Panc1 (cell line): ENCODE measurements around the gene GTPBP10. TPM values are rescaled to one million over a fixed set of nuclear protein-coding genes. Genes with fewer than 3 reads are reported as not detected.

Experiments used
- ATAC-seq: fragments of 200-7000 bp; cut with Tn5 transposase; 2 replicates; pipeline ENCODE4 v1.9.1; 2020; ENCODE audit warnings: mild to moderate bottlenecking, moderate library complexity
- BruUV-seq: library from RNA; stranded (reverse); fragments of 400-500 nt; replicated peaks from 2 replicates; lab custom pipeline; 2021; lab: Mats Ljungman, UMichigan
- CTCF ChIA-PET: fragments of 300-600 bp; sonication (Branson Sonifier 250); formaldehyde crosslinking; loops from one replicate; lab custom pipeline; 2022; ENCODE audit warnings: antibody characterized with exemption; lab: Charles Lee
- POLR2A ChIA-PET: fragments of 300-600 bp; sonication (Branson Sonifier 250); formaldehyde crosslinking; loops from one replicate; lab custom pipeline; 2022; ENCODE audit warnings: antibody characterized with exemption; lab: Charles Lee
- DNase-seq: peaks from one replicate; pipeline ENCODE4 v3.0.0-alpha.2; 2010; ENCODE audit warnings: low read depth, low spot score
- H3K27ac ChIP-seq: 2 replicates; pipeline ENCODE4 v1.5.1; 2011; ENCODE audit warnings: mild to moderate bottlenecking, low read length, inconsistent platforms
- H3K27me3 ChIP-seq: fragments of 200-500 bp; sonication (Bioruptor generic); 2 replicates; pipeline ENCODE4 v1.6.0; 2014; ENCODE audit warnings: low read length, inconsistent platforms; ENCODE audit not compliant: control insufficient read depth, insufficient read depth
- H3K36me3 ChIP-seq: fragments of 200-500 bp; sonication (Bioruptor generic); 2 replicates; pipeline ENCODE4 v1.5.1; 2014; ENCODE audit warnings: inconsistent platforms, mild to moderate bottlenecking, low read length, moderate library complexity; ENCODE audit not compliant: control insufficient read depth, insufficient read depth
- H3K4me1 ChIP-seq: 2 replicates; pipeline ENCODE4 v1.5.1; 2011; ENCODE audit warnings: inconsistent platforms, mild to moderate bottlenecking, low read length, moderate library complexity; ENCODE audit not compliant: control insufficient read depth, insufficient read depth
- H3K4me3 ChIP-seq, 2 experiments: 2 replicates each; pipeline ENCODE4 v1.5.1; 2011 to 2012; ENCODE audit warnings: low read depth in 2 of 2, low read length in 2 of 2, mild to moderate bottlenecking in 2 of 2, inconsistent platforms in 1 of 2, moderate library complexity in 1 of 2
- H3K9me3 ChIP-seq: fragments of 200-500 bp; sonication (Bioruptor generic); 2 replicates; pipeline ENCODE4 v1.5.1; 2014; ENCODE audit warnings: low read depth, mild to moderate bottlenecking, inconsistent platforms, low read length, moderate library complexity; ENCODE audit not compliant: control insufficient read depth, insufficient read depth
- CTCF ChIP-seq: fragments of 450-650 bp; IDR thresholded peaks from 2 replicates; pipeline ENCODE4 v1.5.1; 2017; ENCODE audit warnings: mild to moderate bottlenecking
- POLR2AphosphoS5 ChIP-seq: IDR thresholded peaks from 2 replicates; pipeline ENCODE4 v1.6.1; 2012; ENCODE audit warnings: mild to moderate bottlenecking, low read depth, low read length, moderate library complexity
- SIN3A ChIP-seq: IDR thresholded peaks from 2 replicates; pipeline ENCODE4 v1.6.1; 2012; ENCODE audit warnings: low read depth, mild to moderate bottlenecking, low read length, moderate library complexity, borderline replicate concordance; ENCODE audit not compliant: insufficient read depth
- TCF7L2 ChIP-seq: IDR thresholded peaks from 2 replicates; pipeline ENCODE4 v1.6.1; 2011; ENCODE audit warnings: mild to moderate bottlenecking, low read depth, low read length, inconsistent platforms
- in situ Hi-C: cut with HindIII; loops from 2 replicates; pipeline ENCODE4 v1.10.0; 2016; ENCODE audit warnings: low sequenced_read_pairs, low pct_unique_long_range_greater_than_20kb
- intact Hi-C: fragments of 100-400 bp; cut with micrococcal nuclease; formaldehyde crosslinking; loops from one replicate; pipeline ENCODE4 v1.10.0; 2022; ENCODE audit not compliant: unreplicated experiment
- total RNA-seq: library from RNA; stranded (reverse); gene quantifications from one replicate; pipeline ENCODE4 v1.2.1, GENCODE V29; 2021; ENCODE audit not compliant: unreplicated experiment
- TF ChIP-seq, protein P1 (sequence below), 2 experiments: IDR thresholded peaks; 2 replicates each; pipeline ENCODE4 v1.6.1; 2011 to 2012; ENCODE audit warnings: low read depth in 2 of 2, control low read depth in 1 of 2, low read length in 1 of 2, mild to moderate bottlenecking in 1 of 2, moderate library complexity in 1 of 2; ENCODE audit not compliant: insufficient read depth in 1 of 2

GTPBP10 gene
- total RNA-seq, 1 experiment from 2014 or later = 23.7 TPM

GRCh38 chr7:90383861-90384260, 37.3 kb downstream of the GTPBP10 start:
- DNase-seq (no peak), ATAC-seq (no peak)
- H3K9me3 ChIP-seq = no peaks in the 10 kb centered on the region
- no peaks in the 10 kb centered on the region for H3K4me1 ChIP-seq
- H3K36me3 ChIP-seq = peaks cover 4% of the 10 kb centered on the region
- intact Hi-C loops (no loop called here), in situ Hi-C loops (no loop called here)
- TF ChIP-seq CTCF = no peak
- TF ChIP-seq, protein P1, sequence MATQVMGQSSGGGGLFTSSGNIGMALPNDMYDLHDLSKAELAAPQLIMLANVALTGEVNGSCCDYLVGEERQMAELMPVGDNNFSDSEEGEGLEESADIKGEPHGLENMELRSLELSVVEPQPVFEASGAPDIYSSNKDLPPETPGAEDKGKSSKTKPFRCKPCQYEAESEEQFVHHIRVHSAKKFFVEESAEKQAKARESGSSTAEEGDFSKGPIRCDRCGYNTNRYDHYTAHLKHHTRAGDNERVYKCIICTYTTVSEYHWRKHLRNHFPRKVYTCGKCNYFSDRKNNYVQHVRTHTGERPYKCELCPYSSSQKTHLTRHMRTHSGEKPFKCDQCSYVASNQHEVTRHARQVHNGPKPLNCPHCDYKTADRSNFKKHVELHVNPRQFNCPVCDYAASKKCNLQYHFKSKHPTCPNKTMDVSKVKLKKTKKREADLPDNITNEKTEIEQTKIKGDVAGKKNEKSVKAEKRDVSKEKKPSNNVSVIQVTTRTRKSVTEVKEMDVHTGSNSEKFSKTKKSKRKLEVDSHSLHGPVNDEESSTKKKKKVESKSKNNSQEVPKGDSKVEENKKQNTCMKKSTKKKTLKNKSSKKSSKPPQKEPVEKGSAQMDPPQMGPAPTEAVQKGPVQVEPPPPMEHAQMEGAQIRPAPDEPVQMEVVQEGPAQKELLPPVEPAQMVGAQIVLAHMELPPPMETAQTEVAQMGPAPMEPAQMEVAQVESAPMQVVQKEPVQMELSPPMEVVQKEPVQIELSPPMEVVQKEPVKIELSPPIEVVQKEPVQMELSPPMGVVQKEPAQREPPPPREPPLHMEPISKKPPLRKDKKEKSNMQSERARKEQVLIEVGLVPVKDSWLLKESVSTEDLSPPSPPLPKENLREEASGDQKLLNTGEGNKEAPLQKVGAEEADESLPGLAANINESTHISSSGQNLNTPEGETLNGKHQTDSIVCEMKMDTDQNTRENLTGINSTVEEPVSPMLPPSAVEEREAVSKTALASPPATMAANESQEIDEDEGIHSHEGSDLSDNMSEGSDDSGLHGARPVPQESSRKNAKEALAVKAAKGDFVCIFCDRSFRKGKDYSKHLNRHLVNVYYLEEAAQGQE (IDR thresholded peaks at IDR 0.05; ENCODE audit: insufficient read depth in 1 of 2, low read depth in 2 of 2, low read length in 1 of 2) = no peak
- no peak for TF ChIP-seq TCF7L2
- TF ChIP-seq POLR2AphosphoS5 = no peak
- no peak for TF ChIP-seq SIN3A
- no peak overlapping the region for H3K4me3 ChIP-seq
- H3K27ac ChIP-seq = no peak overlapping the region
- ChIA-PET CTCF (no interaction called here), POLR2A (no interaction called here)
- no peaks in the 10 kb centered on the region for H3K27me3 ChIP-seq
- BruUV-seq = no TSS peak

DNA sequence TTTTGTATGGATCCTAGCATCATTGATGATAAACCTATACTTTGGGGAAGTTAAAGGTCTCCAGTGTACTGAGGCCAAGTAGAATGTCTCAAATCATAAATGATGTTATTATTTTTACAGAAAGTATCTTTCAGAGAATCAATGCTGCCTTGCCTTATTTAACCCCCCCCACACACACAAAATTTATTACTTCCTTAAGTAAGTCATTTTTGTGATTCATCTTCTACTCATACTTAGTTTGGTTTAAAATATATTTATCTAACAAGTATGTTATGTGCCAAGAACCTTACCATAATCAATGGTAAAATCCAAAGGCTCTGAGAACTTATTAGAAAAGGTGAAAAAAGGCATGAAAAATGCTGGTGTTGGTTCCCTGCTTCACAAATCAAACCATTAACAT, 37.9 kb downstream of the GTPBP10 start:
- DNase-seq = no peak
- POLR2A ChIA-PET = no interaction called here
- H3K36me3 ChIP-seq = peaks cover 4% of the 10 kb centered on the region

More for the DNA sequence above, 37.9 kb downstream of the GTPBP10 start:
- no TSS peak for BruUV-seq
- in situ Hi-C loops (no loop called here), intact Hi-C loops (no loop called here)
- Histone ChIP-seq H3K4me1 (no peaks in the 10 kb centered on the region), H3K27ac (no peak overlapping the region), H3K27me3 (no peaks in the 10 kb centered on the region), H3K9me3 (no peaks in the 10 kb centered on the region), H3K4me3 (no peak overlapping the region)
- no peak for TF ChIP-seq SIN3A
- no peak for TF ChIP-seq CTCF
- TF ChIP-seq POLR2AphosphoS5 = no peak
- TF ChIP-seq, protein P1 (IDR thresholded peaks at IDR 0.05; ENCODE audit: insufficient read depth in 1 of 2, low read depth in 2 of 2, low read length in 1 of 2) = no peak
- no peak for TF ChIP-seq TCF7L2
- ATAC-seq = no peak
- CTCF ChIA-PET = no interaction called here
